Esophagus squamous epithelium (tissue), 5 donors: ENCODE results near the gene KRTAP12-1. TPM values are rescaled to one million over a fixed set of nuclear protein-coding genes. Genes with fewer than 3 reads are reported as not detected.

ENCODE experiments used
- DNase-seq: peaks from one replicate; lab custom pipeline; 2025; lab: John Stamatoyannopoulos, UW
- H3K27ac ChIP-seq, 4 donors: fragments of 200-600 bp; sonication (generic); one replicate each; pipeline ENCODE4 v1.5.1; 2016 to 2019; ENCODE audit warnings: mild to moderate bottlenecking in 1 of 4
- H3K27me3 ChIP-seq, 4 donors: fragments of 200-600 bp; sonication (generic); 1 replicate in 3 of 4; 2 replicates in 1 of 4; pipeline versions ENCODE4 v1.5.1 to v1.6.0; 2017 to 2021; ENCODE audit warnings: antibody characterized with exemption in 1 of 4
- H3K36me3 ChIP-seq, 3 donors: fragments of 200-600 bp; sonication (generic); one replicate each; pipeline ENCODE4 v1.5.1; 2016 to 2019
- H3K4me1 ChIP-seq, 3 donors: fragments of 200-600 bp; sonication (generic); one replicate each; pipeline ENCODE4 v1.5.1; 2017 to 2019
- H3K4me3 ChIP-seq, 4 donors: fragments of 200-600 bp; sonication (generic); 1 replicate in 3 of 4; 2 replicates in 1 of 4; pipeline ENCODE4 v1.5.1; 2016 to 2019; ENCODE audit warnings: mild to moderate bottlenecking in 2 of 4, moderate library complexity in 1 of 4
- H3K9me3 ChIP-seq, 3 donors: fragments of 200-600 bp; sonication (generic); one replicate each; pipeline ENCODE4 v1.5.1; 2016 to 2019
- POLR2A ChIP-seq, 4 donors: fragments of 450-650 bp; IDR thresholded peaks; one replicate each; pipeline ENCODE4 v1.6.1; 2017; ENCODE audit warnings: antibody characterized with exemption in 4 of 4, mild to moderate bottlenecking in 4 of 4, moderate library complexity in 3 of 4
- WGBS, 2 donors: methylation state at CpG; one replicate each; pipeline ENCODE4 v1.1.5; 2018; 5-methylcytosine and 5-hydroxymethylcytosine counted together
- intact Hi-C: fragments of 100-400 bp; cut with DNase I; formaldehyde crosslinking; loops from one replicate; pipeline ENCODE4 v1.15.0; 2022
- total RNA-seq, 4 donors: library from RNA; depleted of rRNA; stranded (reverse); fragments of >200 nt; gene quantifications; one replicate each; pipeline ENCODE4 v1.1.0, GENCODE V29; 2016
- TF ChIP-seq, protein P1 (sequence below), 6 experiments: fragments of 450-650 bp in 4 of 6; fragments of 200-600 bp in 2 of 6; sonication (generic) in 2 of 6; IDR thresholded peaks; one replicate each; pipeline ENCODE4 v1.5.1; 2016 to 2019; ENCODE audit warnings: antibody characterized with exemption in 6 of 6, mild to moderate bottlenecking in 4 of 6, moderate library complexity in 4 of 6
- donor health status: DM: yes; HTN: yes; CAD: no.

Gene KRTAP12-1
- total RNA-seq, 4 donors from 2014 or later, result not detected

DNA sequence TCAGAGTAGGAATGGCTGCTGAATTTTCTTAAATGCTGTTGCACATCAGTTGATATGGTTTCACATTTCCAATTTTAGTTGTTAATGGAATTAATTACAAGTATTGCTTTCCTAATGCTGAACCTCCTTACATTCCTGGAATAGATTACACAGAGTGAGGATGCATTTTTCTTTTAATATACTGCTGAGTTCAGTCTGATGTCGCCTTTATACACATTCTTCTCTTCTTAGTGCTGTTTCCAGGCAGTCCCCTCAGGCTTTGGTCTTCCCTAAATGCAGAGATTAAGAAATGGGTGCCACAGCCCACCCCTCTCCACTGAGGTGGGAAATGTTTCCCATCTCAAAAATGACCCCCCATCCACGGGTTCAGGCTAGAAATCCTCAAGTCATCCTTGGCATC, 36.1 kb upstream of the KRTAP12-1 start:
- DNase-seq, result no peak
- no peaks in the 10 kb centered on the region for H3K9me3 ChIP-seq
- peaks cover 0 to 84% (median 4%) of the 10 kb centered on the region in 4 donors for H3K27me3 ChIP-seq
- intact Hi-C loops, result no loop called here
- no peaks in the 10 kb centered on the region for H3K36me3 ChIP-seq
- H3K27ac ChIP-seq, result no peak overlapping the region
- no peak overlapping the region for H3K4me3 ChIP-seq
- TF ChIP-seq, protein P1, sequence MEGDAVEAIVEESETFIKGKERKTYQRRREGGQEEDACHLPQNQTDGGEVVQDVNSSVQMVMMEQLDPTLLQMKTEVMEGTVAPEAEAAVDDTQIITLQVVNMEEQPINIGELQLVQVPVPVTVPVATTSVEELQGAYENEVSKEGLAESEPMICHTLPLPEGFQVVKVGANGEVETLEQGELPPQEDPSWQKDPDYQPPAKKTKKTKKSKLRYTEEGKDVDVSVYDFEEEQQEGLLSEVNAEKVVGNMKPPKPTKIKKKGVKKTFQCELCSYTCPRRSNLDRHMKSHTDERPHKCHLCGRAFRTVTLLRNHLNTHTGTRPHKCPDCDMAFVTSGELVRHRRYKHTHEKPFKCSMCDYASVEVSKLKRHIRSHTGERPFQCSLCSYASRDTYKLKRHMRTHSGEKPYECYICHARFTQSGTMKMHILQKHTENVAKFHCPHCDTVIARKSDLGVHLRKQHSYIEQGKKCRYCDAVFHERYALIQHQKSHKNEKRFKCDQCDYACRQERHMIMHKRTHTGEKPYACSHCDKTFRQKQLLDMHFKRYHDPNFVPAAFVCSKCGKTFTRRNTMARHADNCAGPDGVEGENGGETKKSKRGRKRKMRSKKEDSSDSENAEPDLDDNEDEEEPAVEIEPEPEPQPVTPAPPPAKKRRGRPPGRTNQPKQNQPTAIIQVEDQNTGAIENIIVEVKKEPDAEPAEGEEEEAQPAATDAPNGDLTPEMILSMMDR (IDR thresholded peaks at IDR 0.05), result no peak
- TF ChIP-seq POLR2A (IDR thresholded peaks at IDR 0.05), result no peak
- H3K4me1 ChIP-seq, result peaks cover 0 to 1% (median 0%) of the 10 kb centered on the region in 3 donors
- WGBS, 2 donors, result 35 to 43% methylated on average over 2 of the region's 2 CpGs

DNA sequence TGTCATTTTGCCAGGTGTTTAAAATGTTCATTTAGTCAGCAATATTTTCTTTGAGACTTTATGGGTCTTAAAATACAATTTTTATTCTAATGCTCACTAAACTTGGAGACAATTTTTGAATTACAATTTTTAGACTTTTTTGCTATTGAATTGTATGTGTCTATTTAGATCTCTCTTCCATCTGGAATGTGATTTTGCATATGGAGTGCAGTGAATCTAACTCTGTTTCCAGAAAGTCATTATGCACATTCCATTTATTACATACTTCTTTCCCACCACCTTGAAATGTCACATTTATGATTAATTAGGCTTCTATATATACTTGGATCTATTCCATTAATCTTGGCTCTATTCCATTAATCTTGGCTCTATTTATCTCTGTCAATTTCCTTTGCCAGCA, 35.0 kb upstream of the KRTAP12-1 start:
- TF ChIP-seq POLR2A (IDR thresholded peaks at IDR 0.05), result no peak
- TF ChIP-seq, protein P1 (IDR thresholded peaks at IDR 0.05), result no peak
- H3K27me3 ChIP-seq, result peaks cover 0 to 85% (median 9%) of the 10 kb centered on the region in 4 donors
- intact Hi-C loops, result no loop called here

DNA sequence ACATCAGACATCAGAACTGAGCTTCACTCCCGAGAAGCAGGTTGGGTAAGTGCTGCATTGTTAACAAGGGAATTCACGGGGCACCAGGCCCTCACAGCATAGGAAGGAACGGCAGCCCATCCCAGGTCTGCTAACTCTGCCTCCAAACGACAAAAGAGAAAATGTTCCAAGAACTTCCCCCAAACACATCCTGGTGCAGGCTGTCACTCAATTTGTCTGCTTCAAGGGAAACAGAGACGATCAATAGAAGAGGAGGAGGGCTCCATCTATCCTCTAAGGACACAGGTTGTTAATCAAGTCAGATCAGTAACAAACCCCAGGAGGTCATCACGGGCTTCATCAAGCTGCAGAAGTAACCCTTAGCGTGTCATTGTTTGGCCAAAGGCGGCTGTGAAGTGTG, 32.9 kb upstream of the KRTAP12-1 start:
- no peak for DNase-seq
- H3K4me1 ChIP-seq, result peaks cover 0 to 22% (median 3%) of the 10 kb centered on the region in 3 donors
- WGBS, 2 donors, result 31 to 41% methylated on average over 8 of the region's 8 CpGs
- peaks cover 3 to 86% (median 20%) of the 10 kb centered on the region in 4 donors for H3K27me3 ChIP-seq
- H3K27ac ChIP-seq, result no peak overlapping the region
- H3K36me3 ChIP-seq, result no peaks in the 10 kb centered on the region
- no peaks in the 10 kb centered on the region for H3K9me3 ChIP-seq
- TF ChIP-seq, protein P1 (IDR thresholded peaks at IDR 0.05), result no peak
- TF ChIP-seq POLR2A (IDR thresholded peaks at IDR 0.05), result no peak
- intact Hi-C loops, result no loop called here
- no peak overlapping the region for H3K4me3 ChIP-seq

More for the DNA sequence above, 35.0 kb upstream of the KRTAP12-1 start:
- Histone ChIP-seq H3K4me1 (peaks cover 0 to 1% (median 0%) of the 10 kb centered on the region in 3 donors), H3K9me3 (no peaks in the 10 kb centered on the region), H3K36me3 (no peaks in the 10 kb centered on the region), H3K4me3 (no peak overlapping the region), H3K27ac (no peak overlapping the region)
- no peak for DNase-seq

DNA sequence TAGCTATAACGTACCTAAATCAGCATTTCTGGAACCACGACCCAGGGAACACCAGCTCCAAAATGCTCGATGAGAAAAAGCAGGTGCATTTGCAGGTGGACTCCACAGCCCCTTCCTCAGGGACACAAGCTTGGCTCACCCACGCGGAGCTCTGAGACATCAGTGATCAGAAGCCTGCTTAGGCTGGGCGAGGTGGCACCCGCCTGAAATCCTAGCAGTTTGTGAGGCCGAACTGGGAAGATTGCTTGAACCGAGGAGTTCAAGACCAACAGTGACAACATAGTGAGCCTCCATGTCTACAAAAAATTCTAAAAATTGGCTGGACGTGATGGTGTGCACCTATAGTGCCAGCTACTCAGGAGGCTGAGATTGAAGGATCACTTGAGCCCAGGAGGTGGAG, 31.9 kb upstream of the KRTAP12-1 start:
- H3K4me1 ChIP-seq, result peaks cover 0 to 33% (median 13%) of the 10 kb centered on the region in 3 donors
- no peak for DNase-seq
- no peak overlapping the region for H3K4me3 ChIP-seq
- no peaks in the 10 kb centered on the region for H3K9me3 ChIP-seq
- H3K27me3 ChIP-seq, result peaks cover 9 to 86% (median 25%) of the 10 kb centered on the region in 4 donors
- TF ChIP-seq, protein P1 (IDR thresholded peaks at IDR 0.05), result no peak
- no peak for TF ChIP-seq POLR2A (IDR thresholded peaks at IDR 0.05)
- H3K36me3 ChIP-seq, result no peaks in the 10 kb centered on the region
- 90 to 93% methylated on average over 7 to 10 of the region's 10 CpGs for WGBS, 2 donors
- H3K27ac ChIP-seq, result no peak overlapping the region
- intact Hi-C loops, result no loop called here

DNA sequence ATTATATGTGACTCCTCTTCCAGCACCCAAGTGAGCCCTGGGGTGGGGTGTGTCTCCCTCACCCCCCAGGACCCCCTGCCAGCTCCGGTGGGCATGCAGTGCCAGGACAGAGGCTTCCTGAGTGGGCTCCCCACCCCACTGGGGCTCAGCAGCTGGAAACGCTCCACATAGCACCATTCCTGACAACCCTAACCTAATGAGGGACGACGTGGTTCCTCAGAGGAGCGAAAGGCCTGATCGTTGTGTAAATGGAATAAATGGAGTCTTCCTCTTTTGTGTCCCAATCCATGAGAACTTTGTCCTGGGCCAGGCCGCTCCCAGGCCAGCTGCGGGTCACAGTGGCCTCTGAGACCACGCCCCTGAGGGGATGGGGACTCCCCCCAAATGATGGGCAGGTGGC, 31.2 kb upstream of the KRTAP12-1 start:
- Histone ChIP-seq H3K9me3 (no peaks in the 10 kb centered on the region), H3K36me3 (no peaks in the 10 kb centered on the region), H3K27ac (no peak overlapping the region), H3K4me3 (no peak overlapping the region), H3K4me1 (peaks cover 0 to 39% (median 13%) of the 10 kb centered on the region in 3 donors), H3K27me3 (peaks cover 9 to 86% (median 28%) of the 10 kb centered on the region in 4 donors)
- TF ChIP-seq, protein P1 (IDR thresholded peaks at IDR 0.05), result no peak
- TF ChIP-seq POLR2A (IDR thresholded peaks at IDR 0.05), result no peak
- DNase-seq, result no peak
- intact Hi-C loops, result no loop called here
- WGBS, 2 donors, result 57 to 73% methylated on average over 5 to 7 of the region's 9 CpGs
